H1 (cell line): ENCODE data around the gene RAB36. TPM values are rescaled to one million over a fixed set of nuclear protein-coding genes. Genes with fewer than 3 reads are reported as not detected.

Source experiments
- CTCF ChIA-PET: fragments of 300-600 bp; sonication (Branson Sonifier 250); formaldehyde crosslinking; loops from one replicate; lab custom pipeline; 2021; ENCODE audit not compliant: partially characterized antibody; lab: Charles Lee
- POLR2A ChIA-PET: fragments of 300-600 bp; sonication (Branson Sonifier 250); formaldehyde crosslinking; loops from one replicate; lab custom pipeline; 2021; ENCODE audit warnings: inconsistent platforms; ENCODE audit not compliant: partially characterized antibody; lab: Charles Lee
- DNase-seq, 2 experiments: peaks; one replicate each; pipeline versions ENCODE4 v3.0.0 to v3.0.0-alpha.2; 2010 to 2022; ENCODE audit warnings: low spot score in 2 of 2, low read depth in 1 of 2, mixed read lengths in 1 of 2
- FAIRE-seq: peaks from 2 replicates; lab custom pipeline; 2011; peaks lifted over from hg19 to GRCh38; lab: Jason Lieb, UNC
- H2AFZ ChIP-seq: 2 replicates; pipeline ENCODE4 v1.8.1; 2012; ENCODE audit warnings: low read length, inconsistent platforms
- H2AK5ac ChIP-seq: 2 replicates; pipeline ENCODE4 v1.6.1; 2013; ENCODE audit warnings: low read depth, low read length
- H2BK120ac ChIP-seq: replicated peaks from 2 replicates; pipeline ENCODE3; 2013; ENCODE audit warnings: low read depth, low read length, inconsistent platforms
- H2BK12ac ChIP-seq: 2 replicates; pipeline ENCODE4 v1.6.1; 2013; ENCODE audit warnings: low read depth, low read length
- H2BK15ac ChIP-seq: 2 replicates; pipeline ENCODE4 v1.6.1; 2013; ENCODE audit warnings: low read length
- H2BK20ac ChIP-seq: 2 replicates; pipeline ENCODE4 v1.6.1; 2013; ENCODE audit warnings: low read length
- H2BK5ac ChIP-seq: 2 replicates; pipeline ENCODE4 v1.6.1; 2013; ENCODE audit warnings: low read depth, low read length
- H3K14ac ChIP-seq: 2 replicates; pipeline ENCODE4 v1.6.1; 2013; ENCODE audit warnings: inconsistent platforms; ENCODE audit not compliant: insufficient read length
- H3K18ac ChIP-seq: 2 replicates; pipeline ENCODE4 v1.6.1; 2013; ENCODE audit warnings: low read length; ENCODE audit errors: extremely low read depth
- H3K23ac ChIP-seq: 2 replicates; pipeline ENCODE4 v1.6.1; 2013; ENCODE audit warnings: inconsistent platforms; ENCODE audit not compliant: insufficient read length
- H3K23me2 ChIP-seq: 2 replicates; pipeline ENCODE4 v1.6.1; 2013; ENCODE audit warnings: low read depth, low read length
- H3K27ac ChIP-seq: 2 replicates; pipeline ENCODE4 v1.6.1; 2011; ENCODE audit warnings: low read depth, low read length, inconsistent platforms
- H3K27me3 ChIP-seq, 4 experiments: replicated peaks in 1 of 4; 1 replicate in 1 of 4; 2 replicates in 3 of 4; pipeline versions ENCODE4 v1.6.1 to v1.8.1; 2011 to 2013; ENCODE audit warnings: low read length in 3 of 4, mild to moderate bottlenecking in 3 of 4, inconsistent platforms in 2 of 4, mixed read lengths in 2 of 4, moderate library complexity in 1 of 4; ENCODE audit not compliant: control insufficient read depth in 3 of 4, insufficient read depth in 3 of 4; ENCODE audit errors: extremely low read depth in 1 of 4
- H3K36me3 ChIP-seq, 4 experiments: 2 replicates each; pipeline versions ENCODE4 v1.6.1 to v1.8.1; 2011 to 2013; ENCODE audit warnings: mild to moderate bottlenecking in 4 of 4, low read length in 3 of 4, moderate library complexity in 2 of 4, control low read depth in 1 of 4, inconsistent platforms in 1 of 4; ENCODE audit not compliant: insufficient read depth in 4 of 4, control insufficient read depth in 2 of 4
- H3K4ac ChIP-seq: replicated peaks from 2 replicates; pipeline ENCODE3; 2013; ENCODE audit warnings: low read length, low read depth, mixed read lengths, inconsistent platforms; ENCODE audit not compliant: insufficient read length
- H3K4me1 ChIP-seq, 4 experiments: replicated peaks in 1 of 4; 1 replicate in 1 of 4; 2 replicates in 3 of 4; pipeline versions ENCODE4 v1.6.1 to v1.8.1; 2011 to 2013; ENCODE audit warnings: low read length in 3 of 4, inconsistent platforms in 2 of 4, mixed read lengths in 1 of 4; ENCODE audit not compliant: insufficient read depth in 4 of 4, control insufficient read depth in 3 of 4
- H3K4me2 ChIP-seq, 2 experiments: 2 replicates each; pipeline versions ENCODE4 v1.6.1 to v1.8.1; 2011 to 2013; ENCODE audit warnings: low read depth in 2 of 2, low read length in 2 of 2, control low read depth in 1 of 2, inconsistent platforms in 1 of 2, mild to moderate bottlenecking in 1 of 2; ENCODE audit not compliant: insufficient read depth in 1 of 2
- H3K4me3 ChIP-seq, 4 experiments: fragments of 200-600, 300-600 bp in 1 of 4; sonication (generic), shearing (Covaris generic), sonication (Bioruptor Twin) in 1 of 4; 2 replicates each; pipeline versions ENCODE4 v1.5.1 to v1.8.1; 2011 to 2016; ENCODE audit warnings: low read length in 4 of 4, low read depth in 3 of 4, control low read depth in 2 of 4, inconsistent platforms in 2 of 4, mild to moderate bottlenecking in 2 of 4, mixed read lengths in 1 of 4, moderate library complexity in 1 of 4; ENCODE audit not compliant: insufficient read depth in 2 of 4; ENCODE audit errors: extremely low read depth in 1 of 4
- H3K56ac ChIP-seq: replicated peaks from 2 replicates; pipeline ENCODE3; 2013; ENCODE audit warnings: low read depth, mild to moderate bottlenecking, mixed read lengths, low read length, inconsistent platforms; ENCODE audit not compliant: insufficient read length
- H3K79me1 ChIP-seq: 2 replicates; pipeline ENCODE4 v1.6.1; 2013; ENCODE audit warnings: low read depth, low read length, control low read depth
- H3K79me2 ChIP-seq, 2 experiments: 2 replicates each; pipeline versions ENCODE4 v1.6.1 to v1.8.1; 2012 to 2013; ENCODE audit warnings: low read length in 2 of 2, mild to moderate bottlenecking in 2 of 2, inconsistent platforms in 1 of 2; ENCODE audit not compliant: insufficient read depth in 2 of 2, control insufficient read depth in 1 of 2
- H3K9ac ChIP-seq, 4 experiments: replicated peaks in 1 of 4; 1 replicate in 1 of 4; 2 replicates in 3 of 4; pipeline versions ENCODE4 v1.6.1 to v1.8.1; 2011 to 2013; ENCODE audit warnings: low read depth in 3 of 4, low read length in 3 of 4, control low read depth in 2 of 4, mild to moderate bottlenecking in 2 of 4, moderate library complexity in 2 of 4, inconsistent platforms in 1 of 4; ENCODE audit errors: extremely low read depth in 1 of 4
- H3K9me3 ChIP-seq, 2 experiments: 2 replicates each; pipeline versions ENCODE4 v1.6.1 to v1.8.1; 2012 to 2013; ENCODE audit warnings: mild to moderate bottlenecking in 2 of 2, moderate library complexity in 2 of 2, control low read depth in 1 of 2, inconsistent platforms in 1 of 2, low read depth in 1 of 2, low read length in 1 of 2, mixed read lengths in 1 of 2; ENCODE audit not compliant: insufficient read depth in 2 of 2
- H4K20me1 ChIP-seq, 2 experiments: replicated peaks in 1 of 2; 2 replicates each; pipeline versions ENCODE3 to v1.8.1; 2011 to 2013; ENCODE audit warnings: inconsistent platforms in 2 of 2, low read length in 2 of 2, mild to moderate bottlenecking in 1 of 2; ENCODE audit not compliant: insufficient read depth in 2 of 2, control insufficient read depth in 1 of 2
- H4K5ac ChIP-seq: 2 replicates; pipeline ENCODE4 v1.6.1; 2013; ENCODE audit warnings: low read length, low read depth, mixed read lengths, inconsistent platforms; ENCODE audit not compliant: insufficient read length
- H4K8ac ChIP-seq: 2 replicates; pipeline ENCODE4 v1.8.0; 2013; ENCODE audit warnings: mild to moderate bottlenecking, moderate library complexity, low read length, inconsistent platforms; ENCODE audit not compliant: insufficient read depth; ENCODE audit errors: extremely low read depth
- H4K91ac ChIP-seq: replicated peaks from 2 replicates; pipeline ENCODE3; 2013; ENCODE audit warnings: low read length, mixed read lengths, inconsistent platforms; ENCODE audit not compliant: insufficient read length
- CBX5 ChIP-seq: fragments of 300-800, 300-1000 bp; sonication (generic); IDR thresholded peaks from 2 replicates; pipeline ENCODE4 v1.7.1; 2016; ENCODE audit warnings: antibody characterized with exemption, low read length, low read depth
- GTF2F1 ChIP-seq: IDR thresholded peaks from 2 replicates; pipeline ENCODE4 v1.6.1; 2012; ENCODE audit warnings: low read depth, low read length, improper control_type of control experiment, borderline replicate concordance
- JUN ChIP-seq: IDR thresholded peaks from 2 replicates; pipeline ENCODE4 v1.6.1; 2011; ENCODE audit warnings: low read depth, mild to moderate bottlenecking, improper control_type of control experiment, low read length
- POU5F1 ChIP-seq: IDR thresholded peaks from 2 replicates; pipeline ENCODE4 v1.6.1; 2011; ENCODE audit warnings: low read depth, mild to moderate bottlenecking, low read length, moderate library complexity
- WGBS, 2 experiments: shearing (Covaris generic) in 1 of 2; methylation state at CpG; one replicate each; pipeline versions ENCODE4 v1.1.6 to v1.1.7; 2013 to 2015; ENCODE audit warnings: low lambda C conversion rate in 2 of 2, mixed read lengths in 2 of 2, inconsistent platforms in 1 of 2, low coverage in 1 of 2, missing lambda C conversion rate in 1 of 2; ENCODE audit not compliant: insufficient replicate concordance in 2 of 2, insufficient coverage in 1 of 2, insufficient read length in 1 of 2; ENCODE audit errors: extremely low coverage in 1 of 2, missing lambda C conversion rate in 1 of 2; 5-methylcytosine and 5-hydroxymethylcytosine counted together
- polyA plus RNA-seq, 7 experiments: library from polyadenylated mRNA; depleted of rRNA in 3 of 7; stranded (reverse) in 5 of 7; unstranded in 2 of 7; fragments of >200 nt in 5 of 7; fragments of 200-250 nt in 2 of 7; gene quantifications; 1 replicate in 5 of 7; 2 replicates in 1 of 7; 4 replicates in 1 of 7; pipeline versions ENCODE4 v1.2.1 to v1.2.3, GENCODE V29; 2011 to 2013; ENCODE audit warnings: missing spikeins in 2 of 7, mixed read lengths in 2 of 7
- total RNA-seq: library from RNA; stranded (reverse); fragmentation: NEBNext Ultra II Directional; extraction: Animal tissue kit (Norgen Biotek cat#: 25700); gene quantifications from 2 replicates; pipeline ENCODE4 v1.2.1, GENCODE V29; 2021

RAB36 gene
- total and polyA plus RNA-seq, 2 of the 8 experiments (the other 6 are each of a cell fraction or from before 2014, with no cell fraction given) = 1.0 to 1.5 TPM

- Histone ChIP-seq H3K4ac (no peak overlapping the region), H3K79me1 (peaks cover 23% of the 10 kb centered on the region), H3K4me1 (peaks cover 13 to 32% (median 17%) of the 10 kb centered on the region in 4 experiments), H4K5ac (no peak overlapping the region), H2BK5ac (no peak overlapping the region), H4K91ac (no peak overlapping the region), H3K56ac (no peak overlapping the region), H2BK120ac (no peak overlapping the region), H3K9me3 (no peaks in the 10 kb centered on the region), H3K27ac (no peak overlapping the region), H2AFZ (no peak overlapping the region), H3K14ac (no peak overlapping the region), H2BK15ac (no peak overlapping the region), H3K23me2 (peaks cover 10% of the 10 kb centered on the region), H2BK20ac (no peak overlapping the region), H3K23ac (no peak overlapping the region), H3K36me3 (no peaks in the 10 kb centered on the region), H3K79me2 (peaks cover 56 to 99% of the 10 kb centered on the region in 2 experiments), H3K27me3 (0 out of 7 replicates have a peak, but pooled peaks cover 0 to 1% (median 0%) of the 10 kb centered on the region in 4 experiments), H2AK5ac (no peak overlapping the region), H2BK12ac (no peak overlapping the region), H3K4me3 (no peak overlapping the region), H3K18ac (no peak overlapping the region), H3K4me2 (no peak overlapping the region), H4K8ac (no peak overlapping the region), H3K9ac (no peak overlapping the region), H4K20me1 (peaks cover 46 to 55% of the 10 kb centered on the region in 2 experiments)
- POLR2A ChIA-PET = no interaction called here
- CTCF ChIA-PET = interaction anchor here (0.8 to 24.3 kb wide), 5 partner anchors 10 to 79 kb away, joined by 3 to 358 read pairs (median 5); no protein-coding TSS in a partner anchor
- DNase-seq (no peak), FAIRE-seq (no peak)
- WGBS, 2 experiments = 94% methylated on average over 3 of the region's 4 CpGs; no CpG with 5 or more reads in 1 of the 2 experiments
- TF ChIP-seq POU5F1 (no peak), GTF2F1 (no peak), CBX5 (no peak), JUN (no peak)
Observed at GRCh38 chr22:23187211-23187610, 41.9 kb downstream of the RAB36 start.
